ENCODE results near the gene LIM2.
"Not testable (repeated sequence)": the region's sequence is repeated elsewhere in the genome, so short reads cannot be mapped to it uniquely, and the experiment has no call there.

LIM2 gene

GRCh38 chr19:51399231-51399630, 11.5 kb upstream of the LIM2 start:
- no peak for DNase-seq
- in situ Hi-C loops (cut with HindIII; ENCODE audit: low pct_ligation_motif_present, low pct_unique_long_range_greater_than_20kb, low sequenced_read_pairs): no loop called here

- DNase-seq: peak; percentile 30
These were observed 10.4 kb upstream of the LIM2 start for GRCh38 chr19:51398096-51398704.

GRCh38 chr19:51397453-51397852, 9.7 kb upstream of the LIM2 start:
- in situ Hi-C loops (cut with HindIII; ENCODE audit: low pct_ligation_motif_present, low pct_unique_long_range_greater_than_20kb, low sequenced_read_pairs); DNase-seq: not testable (repeated sequence)

More at GRCh38 chr19:51398096-51398704, 10.4 kb upstream of the LIM2 start:
- in situ Hi-C loops (cut with HindIII; ENCODE audit: low pct_ligation_motif_present, low pct_unique_long_range_greater_than_20kb, low sequenced_read_pairs): no loop called here

GRCh38 chr19:51396175-51396574, 8.4 kb upstream of the LIM2 start:
- no peak for DNase-seq
- in situ Hi-C loops (cut with HindIII; ENCODE audit: low pct_ligation_motif_present, low pct_unique_long_range_greater_than_20kb, low sequenced_read_pairs): no loop called here

GRCh38 chr19:51394050-51394836, 6.5 kb upstream of the LIM2 start:
- in situ Hi-C loops (cut with HindIII; ENCODE audit: low pct_ligation_motif_present, low pct_unique_long_range_greater_than_20kb, low sequenced_read_pairs): no loop called here
- peak; percentile 98 for DNase-seq

- DNase-seq: no peak
- in situ Hi-C loops (cut with HindIII; ENCODE audit: low pct_ligation_motif_present, low pct_unique_long_range_greater_than_20kb, low sequenced_read_pairs): no loop called here
These were observed 4.9 kb upstream of the LIM2 start for GRCh38 chr19:51392701-51393100.

GRCh38 chr19:51391073-51391611, 3.4 kb upstream of the LIM2 start:
- in situ Hi-C loops (cut with HindIII; ENCODE audit: low pct_ligation_motif_present, low pct_unique_long_range_greater_than_20kb, low sequenced_read_pairs): no loop called here

GRCh38 chr19:51389143-51389542, 1.4 kb upstream of the LIM2 start:
- in situ Hi-C loops (cut with HindIII; ENCODE audit: low pct_ligation_motif_present, low pct_unique_long_range_greater_than_20kb, low sequenced_read_pairs): no loop called here
- DNase-seq: no peak

More at GRCh38 chr19:51391073-51391611, 3.4 kb upstream of the LIM2 start:
- no peak for DNase-seq

GRCh38 chr19:51386882-51387520, 773 bp downstream of the LIM2 start:
- DNase-seq: no peak
- in situ Hi-C loops (cut with HindIII; ENCODE audit: low pct_ligation_motif_present, low pct_unique_long_range_greater_than_20kb, low sequenced_read_pairs): no loop called here

GRCh38 chr19:51382004-51382403, 5.8 kb downstream of the LIM2 start:
- in situ Hi-C loops (cut with HindIII; ENCODE audit: low pct_ligation_motif_present, low pct_unique_long_range_greater_than_20kb, low sequenced_read_pairs): no loop called here
- DNase-seq: no peak

- in situ Hi-C loops (cut with HindIII; ENCODE audit: low pct_ligation_motif_present, low pct_unique_long_range_greater_than_20kb, low sequenced_read_pairs): no loop called here
- DNase-seq: no peak
These were observed 7.4 kb downstream of the LIM2 start for GRCh38 chr19:51380379-51380778.

- no peak for DNase-seq
- in situ Hi-C loops (cut with HindIII; ENCODE audit: low pct_ligation_motif_present, low pct_unique_long_range_greater_than_20kb, low sequenced_read_pairs): no loop called here
These were observed 10.4 kb downstream of the LIM2 start for GRCh38 chr19:51377422-51377821.

GRCh38 chr19:51375504-51376221, 12.1 kb downstream of the LIM2 start:
- no peak for DNase-seq
- in situ Hi-C loops (cut with HindIII; ENCODE audit: low pct_ligation_motif_present, low pct_unique_long_range_greater_than_20kb, low sequenced_read_pairs): no loop called here

GRCh38 chr19:51372649-51373504, 14.9 kb downstream of the LIM2 start, which contains the start of gene NKG7:
Gene NKG7 (minus strand): TSS chr19:51372654. CDS start chr19:51372535, 119 bp downstream.
- no peak for DNase-seq
- in situ Hi-C loops (cut with HindIII; ENCODE audit: low pct_ligation_motif_present, low pct_unique_long_range_greater_than_20kb, low sequenced_read_pairs): no loop called here

- in situ Hi-C loops (cut with HindIII; ENCODE audit: low pct_ligation_motif_present, low pct_unique_long_range_greater_than_20kb, low sequenced_read_pairs): no loop called here
These were observed 15.6 kb downstream of the LIM2 start for GRCh38 chr19:51372021-51372648.

GRCh38 chr19:51371186-51371690, 16.5 kb downstream of the LIM2 start:
- DNase-seq: no peak
- in situ Hi-C loops (cut with HindIII; ENCODE audit: low pct_ligation_motif_present, low pct_unique_long_range_greater_than_20kb, low sequenced_read_pairs): no loop called here

More at GRCh38 chr19:51372021-51372648, 15.6 kb downstream of the LIM2 start:
- no peak for DNase-seq

GRCh38 chr19:51370230-51370629, 17.5 kb downstream of the LIM2 start:
- no peak for DNase-seq
- in situ Hi-C loops (cut with HindIII; ENCODE audit: low pct_ligation_motif_present, low pct_unique_long_range_greater_than_20kb, low sequenced_read_pairs): no loop called here
